ENCODE measurements around the gene SPTSSB. TPM values are rescaled to one million over a fixed set of nuclear protein-coding genes. Genes with fewer than 3 reads are reported as not detected.

Gene SPTSSB
- total RNA-seq, 1 experiment from 2014 or later = 15.7 TPM

DNA sequence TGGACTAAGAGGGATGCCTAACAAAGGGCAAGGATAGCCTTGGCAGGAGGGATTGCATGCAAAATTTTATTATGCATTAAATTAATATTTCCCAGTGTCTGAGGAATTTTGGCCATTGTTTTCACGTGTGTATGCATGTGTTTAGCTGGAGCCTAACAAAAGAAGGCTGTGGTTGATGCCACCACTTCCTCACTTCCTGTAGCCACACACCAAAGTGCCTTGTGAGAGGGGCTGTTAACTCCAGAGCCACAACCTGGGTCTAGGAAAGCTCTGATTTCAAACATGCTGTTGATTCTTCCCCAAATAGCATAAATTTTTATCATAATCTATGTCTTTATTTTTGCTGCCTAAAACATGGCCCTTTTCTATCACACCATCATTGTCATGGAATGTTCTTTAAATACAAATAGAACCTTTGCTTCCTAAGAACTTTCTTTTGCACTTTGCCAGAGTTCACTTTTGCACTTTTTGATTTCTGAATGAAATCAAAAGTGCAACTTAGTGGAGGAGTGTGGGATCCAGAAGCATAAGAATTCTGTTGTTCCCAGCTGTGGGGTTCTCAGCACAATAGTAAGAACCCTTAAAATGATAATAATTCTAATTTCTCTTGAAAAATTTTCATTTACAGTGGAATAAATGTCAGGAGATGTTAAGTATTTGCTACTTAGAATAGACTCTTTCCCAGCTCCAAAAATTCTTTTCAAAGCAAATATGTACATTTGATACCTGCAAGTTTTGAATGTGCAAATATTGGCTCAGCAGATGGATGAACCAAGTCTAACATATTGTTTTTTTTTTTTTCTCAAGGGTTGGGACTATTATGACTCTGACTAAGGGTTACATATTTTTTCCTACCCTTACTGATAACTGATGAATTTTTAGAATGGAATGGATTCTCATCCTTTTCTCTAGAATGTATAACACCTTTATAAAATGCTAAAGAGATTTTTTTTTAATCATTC is 35.6 kb upstream of the SPTSSB start (continued):
- TF ChIP-seq, protein P1, sequence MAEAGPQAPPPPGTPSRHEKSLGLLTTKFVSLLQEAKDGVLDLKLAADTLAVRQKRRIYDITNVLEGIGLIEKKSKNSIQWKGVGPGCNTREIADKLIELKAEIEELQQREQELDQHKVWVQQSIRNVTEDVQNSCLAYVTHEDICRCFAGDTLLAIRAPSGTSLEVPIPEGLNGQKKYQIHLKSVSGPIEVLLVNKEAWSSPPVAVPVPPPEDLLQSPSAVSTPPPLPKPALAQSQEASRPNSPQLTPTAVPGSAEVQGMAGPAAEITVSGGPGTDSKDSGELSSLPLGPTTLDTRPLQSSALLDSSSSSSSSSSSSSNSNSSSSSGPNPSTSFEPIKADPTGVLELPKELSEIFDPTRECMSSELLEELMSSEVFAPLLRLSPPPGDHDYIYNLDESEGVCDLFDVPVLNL (CRISPR knock-in tag; IDR thresholded peaks at IDR 0.05; ENCODE audit: borderline replicate concordance, low read depth) = no peak

DNA sequence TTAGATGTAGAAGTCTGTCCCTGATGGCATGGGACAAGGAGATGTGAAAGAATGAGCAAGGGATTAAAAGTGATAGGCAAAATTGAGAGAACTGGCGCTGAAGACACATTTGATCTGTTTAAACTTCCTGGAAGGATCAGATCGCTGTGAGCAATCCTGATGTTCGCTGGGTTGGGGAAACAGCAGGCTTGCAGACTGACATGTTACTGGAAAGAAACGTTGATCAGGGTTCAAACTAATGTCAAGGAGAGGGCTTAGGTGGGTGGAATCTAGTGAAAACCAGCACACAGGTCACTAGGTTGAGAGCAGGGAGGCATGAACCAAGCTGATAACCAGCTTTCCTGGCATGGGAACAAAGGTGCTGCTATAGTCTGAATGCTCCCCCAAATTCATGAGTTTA is 34.5 kb upstream of the SPTSSB start:
- Mint-ChIP-seq H3K4me1 (peaks cover 31% of the 10 kb centered on the region), H3K4me3 (no peak overlapping the region), H3K27ac (no peak overlapping the region), H3K27me3 (ENCODE audit: low read depth) (no peaks in the 10 kb centered on the region), H3K36me3 (peaks cover 3% of the 10 kb centered on the region; the same call in 1 of the 2 replicates), H3K9me3 (peaks cover 9% of the 10 kb centered on the region)
- DNase-seq (ENCODE audit: low spot score) (no peak), ATAC-seq (no peak)
- ChIA-PET POLR2A (no interaction called here), CTCF (interaction anchor here (1.6 to 2.1 kb wide), 2 partner anchors 35 to 131 kb away, joined by 3 to 7 read pairs; partner anchors contain the start of gene SPTSSB)
- TF ChIP-seq ZNF671 (CRISPR knock-in tag; IDR thresholded peaks at IDR 0.05) = no peak
- TF ChIP-seq MXD4 (CRISPR knock-in tag; IDR thresholded peaks at IDR 0.05; ENCODE audit: borderline replicate concordance) = no peak
- TF ChIP-seq FOXJ3 (CRISPR knock-in tag; IDR thresholded peaks at IDR 0.05; ENCODE audit: borderline replicate concordance) = no peak
- TF ChIP-seq IRF2 (CRISPR knock-in tag; IDR thresholded peaks at IDR 0.05; ENCODE audit: borderline replicate concordance, low read depth) = no peak
- no peak for TF ChIP-seq TEAD1 (CRISPR knock-in tag; IDR thresholded peaks at IDR 0.05)
- no peak for TF ChIP-seq NFE2L1 (CRISPR knock-in tag; IDR thresholded peaks at IDR 0.05)

DNA sequence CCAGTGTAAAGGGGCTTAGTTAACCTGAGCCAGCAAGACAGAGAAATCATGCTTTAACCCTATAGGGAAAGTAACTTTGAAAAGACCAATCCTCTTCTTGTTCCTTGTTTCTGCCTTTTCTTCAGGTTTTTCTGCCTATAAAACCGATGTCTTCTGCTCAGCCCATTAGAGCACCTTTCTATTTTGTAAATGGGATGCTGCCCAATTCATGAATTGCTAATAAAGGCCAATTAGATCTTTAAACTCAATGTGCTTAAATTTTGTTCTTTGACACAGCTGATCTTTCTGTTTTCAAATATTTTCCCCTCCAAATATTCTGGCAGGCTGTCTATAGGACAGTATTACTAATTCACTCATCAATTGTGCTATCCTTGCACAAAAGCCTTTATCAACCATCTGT is 33.8 kb upstream of the SPTSSB start:
- no peak for ATAC-seq
- peaks cover 3% of the 10 kb centered on the region; the same call in 1 of the 2 replicates for H3K36me3 Mint-ChIP-seq
- peaks cover 9% of the 10 kb centered on the region for H3K9me3 Mint-ChIP-seq
- H3K27me3 Mint-ChIP-seq (ENCODE audit: low read depth) = no peaks in the 10 kb centered on the region
- TF ChIP-seq, protein P2, sequence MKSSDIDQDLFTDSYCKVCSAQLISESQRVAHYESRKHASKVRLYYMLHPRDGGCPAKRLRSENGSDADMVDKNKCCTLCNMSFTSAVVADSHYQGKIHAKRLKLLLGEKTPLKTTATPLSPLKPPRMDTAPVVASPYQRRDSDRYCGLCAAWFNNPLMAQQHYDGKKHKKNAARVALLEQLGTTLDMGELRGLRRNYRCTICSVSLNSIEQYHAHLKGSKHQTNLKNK (CRISPR knock-in tag; IDR thresholded peaks at IDR 0.05) = no peak
- no peak for TF ChIP-seq CREM (CRISPR knock-in tag; IDR thresholded peaks at IDR 0.05)
- TF ChIP-seq NR2C2 (CRISPR knock-in tag; IDR thresholded peaks at IDR 0.05) = no peak
- TF ChIP-seq, protein P3, sequence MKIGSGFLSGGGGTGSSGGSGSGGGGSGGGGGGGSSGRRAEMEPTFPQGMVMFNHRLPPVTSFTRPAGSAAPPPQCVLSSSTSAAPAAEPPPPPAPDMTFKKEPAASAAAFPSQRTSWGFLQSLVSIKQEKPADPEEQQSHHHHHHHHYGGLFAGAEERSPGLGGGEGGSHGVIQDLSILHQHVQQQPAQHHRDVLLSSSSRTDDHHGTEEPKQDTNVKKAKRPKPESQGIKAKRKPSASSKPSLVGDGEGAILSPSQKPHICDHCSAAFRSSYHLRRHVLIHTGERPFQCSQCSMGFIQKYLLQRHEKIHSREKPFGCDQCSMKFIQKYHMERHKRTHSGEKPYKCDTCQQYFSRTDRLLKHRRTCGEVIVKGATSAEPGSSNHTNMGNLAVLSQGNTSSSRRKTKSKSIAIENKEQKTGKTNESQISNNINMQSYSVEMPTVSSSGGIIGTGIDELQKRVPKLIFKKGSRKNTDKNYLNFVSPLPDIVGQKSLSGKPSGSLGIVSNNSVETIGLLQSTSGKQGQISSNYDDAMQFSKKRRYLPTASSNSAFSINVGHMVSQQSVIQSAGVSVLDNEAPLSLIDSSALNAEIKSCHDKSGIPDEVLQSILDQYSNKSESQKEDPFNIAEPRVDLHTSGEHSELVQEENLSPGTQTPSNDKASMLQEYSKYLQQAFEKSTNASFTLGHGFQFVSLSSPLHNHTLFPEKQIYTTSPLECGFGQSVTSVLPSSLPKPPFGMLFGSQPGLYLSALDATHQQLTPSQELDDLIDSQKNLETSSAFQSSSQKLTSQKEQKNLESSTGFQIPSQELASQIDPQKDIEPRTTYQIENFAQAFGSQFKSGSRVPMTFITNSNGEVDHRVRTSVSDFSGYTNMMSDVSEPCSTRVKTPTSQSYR (CRISPR knock-in tag; IDR thresholded peaks at IDR 0.05) = no peak
- TF ChIP-seq, protein P4, sequence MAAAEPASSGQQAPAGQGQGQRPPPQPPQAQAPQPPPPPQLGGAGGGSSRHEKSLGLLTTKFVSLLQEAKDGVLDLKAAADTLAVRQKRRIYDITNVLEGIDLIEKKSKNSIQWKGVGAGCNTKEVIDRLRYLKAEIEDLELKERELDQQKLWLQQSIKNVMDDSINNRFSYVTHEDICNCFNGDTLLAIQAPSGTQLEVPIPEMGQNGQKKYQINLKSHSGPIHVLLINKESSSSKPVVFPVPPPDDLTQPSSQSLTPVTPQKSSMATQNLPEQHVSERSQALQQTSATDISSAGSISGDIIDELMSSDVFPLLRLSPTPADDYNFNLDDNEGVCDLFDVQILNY (CRISPR knock-in tag; IDR thresholded peaks at IDR 0.05) = no peak
- no peak for TF ChIP-seq SMAD4 (CRISPR knock-in tag; IDR thresholded peaks at IDR 0.05)
- TF ChIP-seq, protein P5, sequence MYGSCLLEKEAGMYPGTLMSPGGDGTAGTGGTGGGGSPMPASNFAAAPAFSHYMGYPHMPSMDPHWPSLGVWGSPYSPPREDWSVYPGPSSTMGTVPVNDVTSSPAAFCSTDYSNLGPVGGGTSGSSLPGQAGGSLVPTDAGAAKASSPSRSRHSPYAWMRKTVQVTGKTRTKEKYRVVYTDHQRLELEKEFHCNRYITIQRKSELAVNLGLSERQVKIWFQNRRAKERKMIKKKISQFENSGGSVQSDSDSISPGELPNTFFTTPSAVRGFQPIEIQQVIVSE (CRISPR knock-in tag; IDR thresholded peaks at IDR 0.05; ENCODE audit: borderline replicate concordance) = no peak
- ChIA-PET POLR2A (no interaction called here), CTCF (interaction anchor here (2.1 kb wide), 1 partner anchor 130 kb away, joined by 7 read pairs; no protein-coding TSS in a partner anchor)
- H3K27ac Mint-ChIP-seq = no peak overlapping the region
- no peak for DNase-seq (ENCODE audit: low spot score)
- peaks cover 30% of the 10 kb centered on the region for H3K4me1 Mint-ChIP-seq
- no peak overlapping the region for H3K4me3 Mint-ChIP-seq
